HG03196 (cell line): Measurements from ENCODE around the gene MUC21.
"Not testable (repeated sequence)": the region's sequence is repeated elsewhere in the genome, so short reads cannot be mapped to it uniquely, and the experiment has no call there.

Experiments used
- ATAC-seq: cut with Tn5 transposase; IDR thresholded peaks from one replicate; pipeline ENCODE4 v1.9.1; 2021; ENCODE audit not compliant: unreplicated experiment

The MUC21 gene

GRCh38 chr6:30966154-30966553 is 17.4 kb upstream of the MUC21 start:
- no peak for ATAC-seq

- ATAC-seq = not testable (repeated sequence)
These were observed 14.3 kb upstream of the MUC21 start for GRCh38 chr6:30969171-30969570.

- no peak for ATAC-seq
These were observed 12.6 kb upstream of the MUC21 start for GRCh38 chr6:30970946-30971345.

GRCh38 chr6:30972816-30973215 is 10.7 kb upstream of the MUC21 start:
- no peak for ATAC-seq

- ATAC-seq = no peak
These were observed 8.8 kb upstream of the MUC21 start for GRCh38 chr6:30974490-30975252.

GRCh38 chr6:30979141-30979540 is 4.4 kb upstream of the MUC21 start:
- ATAC-seq = no peak

GRCh38 chr6:30979690-30980089 is 3.8 kb upstream of the MUC21 start:
- no peak for ATAC-seq

- ATAC-seq = no peak
These were observed 1.4 kb upstream of the MUC21 start for GRCh38 chr6:30981942-30982772.

- no peak for ATAC-seq
These were observed 2.0 kb downstream of the MUC21 start for GRCh38 chr6:30985490-30985889.

GRCh38 chr6:30987304-30987703 is 3.8 kb downstream of the MUC21 start:
- no peak for ATAC-seq

- ATAC-seq = no peak
These were observed 4.8 kb downstream of the MUC21 start for GRCh38 chr6:30988209-30988825.

- no peak for ATAC-seq
These were observed 7.0 kb downstream of the MUC21 start for GRCh38 chr6:30990422-30991086.

GRCh38 chr6:30991891-30992290 is 8.4 kb downstream of the MUC21 start:
- no peak for ATAC-seq

GRCh38 chr6:30997301-30997700 is 13.8 kb downstream of the MUC21 start:
- ATAC-seq = no peak

- ATAC-seq = no peak
These were observed 15.3 kb downstream of the MUC21 start for GRCh38 chr6:30998785-30999184.

GRCh38 chr6:31000067-31000860 is 16.7 kb downstream of the MUC21 start:
- not testable (repeated sequence) for ATAC-seq

GRCh38 chr6:31001281-31001888 is 17.9 kb downstream of the MUC21 start:
- ATAC-seq = no peak

GRCh38 chr6:31002471-31002870 is 19.0 kb downstream of the MUC21 start:
- ATAC-seq = no peak

- ATAC-seq = no peak
These were observed 21.3 kb downstream of the MUC21 start for GRCh38 chr6:31004794-31005193.
